Stimulated activated CD4-positive, alpha-beta T cell treated with anti-CD3 and anti-CD28 coated beads, Interleukin-12 subunit alpha, Interleukin-12 subunit beta, amount 100 ng/mL, for 24 hours (primary cell): ENCODE results near the gene RAP2A.

Experiments used
- DNase-seq, 2 experiments: peaks; one replicate each; pipeline ENCODE4 v3.0.0-alpha.2; 2020; ENCODE audit warnings: low read depth in 2 of 2

Gene RAP2A

DNA sequence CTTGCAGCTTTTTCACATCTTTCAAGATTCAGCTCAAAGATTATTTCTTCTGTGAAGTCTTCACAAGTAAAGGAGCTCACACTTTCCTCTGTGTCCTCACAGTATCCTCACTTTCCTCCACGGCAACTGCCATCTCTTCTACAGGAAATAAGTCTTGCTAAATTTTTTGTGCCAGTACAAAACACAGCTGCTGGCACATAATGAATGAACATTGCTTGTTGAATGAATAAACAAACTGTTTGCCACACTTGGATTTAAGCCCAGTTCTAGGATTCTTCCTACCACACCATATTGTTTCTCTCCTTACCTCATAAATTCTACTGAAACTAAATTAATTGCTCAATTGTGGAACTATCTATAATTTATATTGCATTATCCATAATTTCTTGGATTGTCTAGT lies 59.5 kb downstream of the RAP2A start:
- DNase-seq, result no peak

DNA sequence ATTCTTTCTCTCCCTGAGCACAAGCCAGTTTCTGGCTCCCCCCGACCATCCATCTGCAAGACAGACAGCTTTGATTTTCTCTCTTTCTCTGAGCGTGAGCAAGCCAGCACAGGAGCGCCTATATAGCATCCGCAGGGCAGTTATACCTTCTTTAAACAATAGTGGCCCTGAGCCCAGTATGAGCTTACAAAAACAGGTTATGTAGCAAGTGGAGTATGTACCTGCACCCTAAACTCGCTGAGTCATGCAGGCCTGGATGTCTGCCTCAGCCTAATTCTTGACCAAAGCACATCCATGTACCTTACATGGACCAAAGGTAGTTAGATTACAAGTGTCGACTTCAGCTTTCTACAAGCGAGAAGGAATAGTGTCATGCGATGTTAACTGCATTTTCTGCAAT lies 61.7 kb downstream of the RAP2A start:
- no peak for DNase-seq

GRCh38 chr13:97496511-97496910 lies 62.5 kb downstream of the RAP2A start:
- no peak for DNase-seq

GRCh38 chr13:97497400-97497799 lies 63.4 kb downstream of the RAP2A start:
- no peak for DNase-seq

- DNase-seq, result no peak
Observed at GRCh38 chr13:97498419-97498818, 64.5 kb downstream of the RAP2A start.

GRCh38 chr13:97499181-97499580 lies 65.2 kb downstream of the RAP2A start:
- no peak for DNase-seq

GRCh38 chr13:97502181-97502580 lies 68.2 kb downstream of the RAP2A start:
- DNase-seq, result no peak

DNA sequence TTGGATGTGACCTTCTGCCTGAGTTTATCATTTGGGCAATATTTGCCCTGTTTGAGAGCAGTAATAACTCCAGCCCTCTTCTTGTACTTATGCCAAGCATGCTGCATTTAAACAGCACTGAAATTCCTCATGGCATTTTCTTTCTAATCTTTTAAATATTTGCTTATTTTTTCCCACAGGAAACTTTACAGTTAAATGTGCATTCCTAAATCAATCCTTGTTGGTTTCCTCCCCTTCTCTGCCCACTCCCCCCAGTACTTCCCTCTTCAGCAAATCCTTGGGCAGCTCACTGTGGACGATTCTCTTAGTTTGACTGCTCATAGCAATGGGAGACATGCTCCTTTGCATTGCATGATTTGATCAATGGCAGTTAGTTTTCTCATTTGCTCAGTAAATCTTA lies 68.7 kb downstream of the RAP2A start:
- DNase-seq, result no peak

GRCh38 chr13:97505017-97505416 lies 71.0 kb downstream of the RAP2A start:
- DNase-seq, result no peak

GRCh38 chr13:97506511-97506910 lies 72.5 kb downstream of the RAP2A start:
- DNase-seq, result no peak

DNA sequence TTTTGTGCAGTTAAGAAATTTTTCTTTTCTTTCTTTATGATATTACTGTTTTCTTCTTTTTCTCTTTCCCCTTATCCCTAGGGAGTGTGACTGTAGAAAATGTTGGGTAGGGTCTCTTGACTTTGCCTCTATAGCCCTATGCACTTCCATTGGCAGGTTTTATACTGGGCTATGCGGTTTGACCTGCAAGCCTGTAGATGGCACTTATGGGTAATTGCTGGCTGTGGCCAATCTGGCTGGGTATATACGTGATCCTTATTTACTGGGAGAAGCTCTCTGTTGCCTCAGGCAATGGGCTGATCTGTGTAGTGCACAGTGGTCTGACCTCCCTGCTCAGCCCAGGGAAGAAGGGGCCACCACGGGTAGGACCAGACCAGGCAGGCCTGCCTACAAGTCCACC lies 78.8 kb downstream of the RAP2A start:
- DNase-seq, result no peak

DNA sequence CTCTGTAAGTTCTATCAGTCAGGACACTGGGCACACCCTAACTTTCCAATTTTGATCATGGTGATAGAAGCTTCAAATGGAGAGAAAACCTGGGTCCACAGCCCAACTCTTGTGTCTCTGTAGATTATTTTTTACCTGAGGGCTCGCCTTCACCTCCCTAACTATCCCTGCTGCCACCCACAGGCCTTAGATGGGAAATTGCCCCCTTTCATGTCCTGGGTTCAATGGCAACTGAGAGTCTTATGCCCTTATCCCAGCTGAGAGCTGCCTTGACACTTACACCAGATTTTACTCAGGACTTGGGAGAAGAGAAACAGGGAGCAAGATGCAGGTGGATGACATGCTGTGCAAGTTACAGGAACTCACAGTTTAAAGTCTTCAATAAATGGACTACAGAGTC lies 81.7 kb downstream of the RAP2A start:
- DNase-seq, result no peak

DNA sequence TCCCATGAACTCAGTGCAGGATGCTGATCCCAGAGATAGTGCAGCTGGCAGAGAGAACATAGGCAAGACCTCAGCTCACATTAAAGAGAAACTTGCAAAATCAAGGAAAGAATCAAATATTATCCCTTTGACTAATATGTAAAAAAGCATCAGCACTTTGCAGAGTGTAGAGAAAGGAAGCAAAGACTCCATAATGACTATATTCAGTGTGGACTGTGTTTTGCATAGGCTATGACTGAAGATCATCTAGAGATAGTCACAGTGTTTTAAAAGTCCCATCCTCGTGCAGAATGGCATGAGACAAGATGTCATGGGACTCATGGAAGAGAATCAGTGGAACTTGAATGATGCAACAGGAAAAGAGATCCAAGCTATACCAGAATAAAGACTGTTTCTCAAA lies 84.0 kb downstream of the RAP2A start:
- DNase-seq, result no peak
